Spleen (tissue), 7 donors: ENCODE results near the gene SLC35G6.

Experiments
- POLR2AphosphoS5 ChIP-seq, 3 donors: sonication (generic); formaldehyde crosslinking; IDR thresholded peaks; one replicate each; pipeline ENCODE4 v1.5.1; 2017; ENCODE audit warnings: antibody characterized with exemption in 3 of 3
- TF ChIP-seq, protein P1 (sequence below), 11 experiments: fragments of 200-600 bp in 7 of 11; fragments of 450-650 bp in 4 of 11; sonication (generic) in 4 of 11; IDR thresholded peaks in 8 of 11; conservative IDR thresholded peaks in 3 of 11; 1 replicate in 7 of 11; 2 replicates in 4 of 11; pipeline versions ENCODE4 v1.4.0 to v1.8.0; 2016 to 2021; ENCODE audit warnings: antibody characterized with exemption in 11 of 11, inconsistent platforms in 4 of 11, mild to moderate bottlenecking in 1 of 11
- donor health status: DM: no; HTN: no; CAD: no; lungs with moderate emphysema.
- donor health status: DM: no; HTN: no; CAD: no.
- donor health status: DM: no; HTN: no; CAD: no.

DNA sequence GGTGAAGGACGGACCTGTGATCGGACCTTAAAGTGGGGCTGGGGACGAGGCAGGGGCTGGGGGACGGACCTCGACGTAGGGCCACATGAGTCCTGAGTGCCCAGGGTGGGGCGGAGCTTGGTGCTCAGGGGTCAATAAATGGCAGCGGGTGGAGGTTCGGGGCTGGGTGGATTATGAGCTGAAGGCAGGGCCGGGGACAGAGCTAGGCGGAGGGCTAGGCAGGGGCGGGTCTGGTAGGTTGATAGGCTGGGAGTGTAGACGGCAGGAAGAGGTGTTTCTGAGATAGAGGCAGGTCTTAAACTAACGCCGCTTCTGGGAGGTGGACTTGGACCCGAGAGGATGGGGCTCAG is 35.7 kb upstream of the SLC35G6 start:
- TF ChIP-seq, protein P1, sequence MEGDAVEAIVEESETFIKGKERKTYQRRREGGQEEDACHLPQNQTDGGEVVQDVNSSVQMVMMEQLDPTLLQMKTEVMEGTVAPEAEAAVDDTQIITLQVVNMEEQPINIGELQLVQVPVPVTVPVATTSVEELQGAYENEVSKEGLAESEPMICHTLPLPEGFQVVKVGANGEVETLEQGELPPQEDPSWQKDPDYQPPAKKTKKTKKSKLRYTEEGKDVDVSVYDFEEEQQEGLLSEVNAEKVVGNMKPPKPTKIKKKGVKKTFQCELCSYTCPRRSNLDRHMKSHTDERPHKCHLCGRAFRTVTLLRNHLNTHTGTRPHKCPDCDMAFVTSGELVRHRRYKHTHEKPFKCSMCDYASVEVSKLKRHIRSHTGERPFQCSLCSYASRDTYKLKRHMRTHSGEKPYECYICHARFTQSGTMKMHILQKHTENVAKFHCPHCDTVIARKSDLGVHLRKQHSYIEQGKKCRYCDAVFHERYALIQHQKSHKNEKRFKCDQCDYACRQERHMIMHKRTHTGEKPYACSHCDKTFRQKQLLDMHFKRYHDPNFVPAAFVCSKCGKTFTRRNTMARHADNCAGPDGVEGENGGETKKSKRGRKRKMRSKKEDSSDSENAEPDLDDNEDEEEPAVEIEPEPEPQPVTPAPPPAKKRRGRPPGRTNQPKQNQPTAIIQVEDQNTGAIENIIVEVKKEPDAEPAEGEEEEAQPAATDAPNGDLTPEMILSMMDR (IDR thresholded peaks at IDR 0.05 in 8 of 11, conservative IDR thresholded peaks at IDR 0.05 in 3 of 11), result no peak
- TF ChIP-seq POLR2AphosphoS5 (IDR thresholded peaks at IDR 0.05), result no peak
